IPS-20b (cell line): ENCODE results near the gene TMEM176B.

Experiments
- H3K27ac ChIP-seq: one replicate; pipeline ENCODE4 v1.5.1; 2013; ENCODE audit warnings: low read length
- H3K27me3 ChIP-seq: 2 replicates; pipeline ENCODE4 v1.6.1; 2013; ENCODE audit warnings: mild to moderate bottlenecking, low read length, inconsistent platforms; ENCODE audit not compliant: insufficient read depth
- H3K36me3 ChIP-seq: 2 replicates; pipeline ENCODE4 v1.6.1; 2013; ENCODE audit warnings: low read depth, mild to moderate bottlenecking, inconsistent platforms, low read length, moderate library complexity; ENCODE audit not compliant: insufficient read depth
- H3K4me1 ChIP-seq: 2 replicates; pipeline ENCODE4 v1.6.1; 2013; ENCODE audit warnings: mild to moderate bottlenecking, control low read depth, inconsistent platforms, low read length, moderate library complexity; ENCODE audit not compliant: insufficient read depth
- H3K4me3 ChIP-seq: 2 replicates; pipeline ENCODE4 v1.5.1; 2013; ENCODE audit warnings: mild to moderate bottlenecking, low read length, inconsistent platforms
- H3K9ac ChIP-seq: 2 replicates; pipeline ENCODE4 v1.6.1; 2013; ENCODE audit warnings: low read depth, mild to moderate bottlenecking, inconsistent platforms, low read length, moderate library complexity
- H3K9me3 ChIP-seq: 2 replicates; pipeline ENCODE4 v1.6.1; 2013; ENCODE audit warnings: mild to moderate bottlenecking, low read depth, low read length, inconsistent platforms; ENCODE audit not compliant: insufficient read depth

The TMEM176B gene

GRCh38 chr7:150801242-150801945, 1.2 kb upstream of the TMEM176B start:
- no peaks in the 10 kb centered on the region; the same call in 1 of the 2 replicates for H3K4me1 ChIP-seq
- H3K27ac ChIP-seq, result no peak overlapping the region
- peak overlapping the region; percentile 56; the same call in 1 of the 2 replicates for H3K4me3 ChIP-seq
- no peak overlapping the region for H3K9ac ChIP-seq
- peaks cover 6% of the 10 kb centered on the region; the same call in 1 of the 2 replicates for H3K9me3 ChIP-seq
- no peaks in the 10 kb centered on the region for H3K36me3 ChIP-seq
- peaks cover 79% of the 10 kb centered on the region for H3K27me3 ChIP-seq

- H3K4me3 ChIP-seq, result peak within 1 kb of the TSS; percentile 65
- 0 out of 2 replicates have a peak, but pooled peaks cover under 1% of the 10 kb centered on the region for H3K9me3 ChIP-seq
- no peak within 1 kb of the TSS for H3K27ac ChIP-seq
- H3K4me1 ChIP-seq, result no peaks in the 10 kb centered on the region; the same call in 1 of the 2 replicates
- peaks cover 86% of the 10 kb centered on the region for H3K27me3 ChIP-seq
- H3K9ac ChIP-seq, result no peak within 1 kb of the TSS
- no peaks in the 10 kb centered on the region for H3K36me3 ChIP-seq
Measured at GRCh38 chr7:150800581-150801241, 547 bp upstream of the TMEM176B start, which contains the start of gene TMEM176A. TSS of gene TMEM176A (plus strand) at chr7:150800769. CDS start at chr7:150801551, 782 bp downstream.

GRCh38 chr7:150799156-150799555, 1.0 kb downstream of the TMEM176B start:
- Histone ChIP-seq H3K4me3 (no peak overlapping the region), H3K9ac (no peak overlapping the region), H3K27me3 (peaks cover 86% of the 10 kb centered on the region), H3K9me3 (no peaks in the 10 kb centered on the region), H3K36me3 (no peaks in the 10 kb centered on the region), H3K4me1 (no peaks in the 10 kb centered on the region; the same call in 1 of the 2 replicates), H3K27ac (no peak overlapping the region)

- Histone ChIP-seq H3K27ac (no peak overlapping the region), H3K9ac (no peak overlapping the region), H3K9me3 (no peaks in the 10 kb centered on the region), H3K27me3 (peaks cover 84% of the 10 kb centered on the region), H3K4me3 (no peak overlapping the region), H3K4me1 (no peaks in the 10 kb centered on the region; the same call in 1 of the 2 replicates), H3K36me3 (no peaks in the 10 kb centered on the region)
Measured at GRCh38 chr7:150797661-150798060, 2.5 kb downstream of the TMEM176B start.

- Histone ChIP-seq H3K9ac (no peak overlapping the region), H3K27ac (no peak overlapping the region), H3K27me3 (peaks cover 55% of the 10 kb centered on the region), H3K4me3 (no peak overlapping the region), H3K9me3 (no peaks in the 10 kb centered on the region), H3K4me1 (no peaks in the 10 kb centered on the region; the same call in 1 of the 2 replicates), H3K36me3 (no peaks in the 10 kb centered on the region)
Measured at GRCh38 chr7:150793569-150794238, 6.5 kb downstream of the TMEM176B start.

GRCh38 chr7:150791746-150792452, 8.3 kb downstream of the TMEM176B start:
- Histone ChIP-seq H3K36me3 (no peaks in the 10 kb centered on the region), H3K9me3 (no peaks in the 10 kb centered on the region), H3K27ac (no peak overlapping the region), H3K4me1 (no peaks in the 10 kb centered on the region), H3K9ac (no peak overlapping the region), H3K4me3 (no peak overlapping the region), H3K27me3 (peaks cover 43% of the 10 kb centered on the region)

- H3K36me3 ChIP-seq, result no peaks in the 10 kb centered on the region
- no peak overlapping the region for H3K9ac ChIP-seq
- no peaks in the 10 kb centered on the region for H3K4me1 ChIP-seq
- H3K27ac ChIP-seq, result no peak overlapping the region
- H3K9me3 ChIP-seq, result no peaks in the 10 kb centered on the region
- H3K4me3 ChIP-seq, result no peak overlapping the region
- peaks cover 41% of the 10 kb centered on the region for H3K27me3 ChIP-seq
Measured at GRCh38 chr7:150791304-150791703, 8.9 kb downstream of the TMEM176B start.

- Histone ChIP-seq H3K27ac (no peak overlapping the region), H3K36me3 (no peaks in the 10 kb centered on the region), H3K9me3 (no peaks in the 10 kb centered on the region), H3K4me3 (no peak overlapping the region), H3K9ac (no peak overlapping the region), H3K27me3 (peaks cover 33% of the 10 kb centered on the region), H3K4me1 (no peaks in the 10 kb centered on the region)
Measured at GRCh38 chr7:150790416-150791075, 9.6 kb downstream of the TMEM176B start.

- Histone ChIP-seq H3K4me1 (no peaks in the 10 kb centered on the region), H3K4me3 (no peak overlapping the region), H3K36me3 (no peaks in the 10 kb centered on the region), H3K9ac (no peak overlapping the region), H3K9me3 (no peaks in the 10 kb centered on the region), H3K27ac (no peak overlapping the region), H3K27me3 (peaks cover 31% of the 10 kb centered on the region)
Measured at GRCh38 chr7:150788474-150789269, 11.5 kb downstream of the TMEM176B start.

GRCh38 chr7:150787321-150788281, 12.6 kb downstream of the TMEM176B start:
- H3K9me3 ChIP-seq, result no peaks in the 10 kb centered on the region
- no peak overlapping the region for H3K27ac ChIP-seq
- H3K36me3 ChIP-seq, result no peaks in the 10 kb centered on the region
- no peaks in the 10 kb centered on the region for H3K4me1 ChIP-seq
- H3K4me3 ChIP-seq, result no peak overlapping the region
- H3K9ac ChIP-seq, result no peak overlapping the region
- peaks cover 21% of the 10 kb centered on the region for H3K27me3 ChIP-seq
